ENCODE data around the gene PSMC5. TPM values are rescaled to one million over a fixed set of nuclear protein-coding genes. Genes with fewer than 3 reads are reported as not detected.

Gene PSMC5
- total and polyA plus RNA-seq, 9 of the 15 experiments (the other 6 are each of a cell fraction or from before 2014, with no cell fraction given) = 89.2 to 393 (median 161) TPM

GRCh38 chr17:63832455-63832854 is 5.2 kb downstream of the PSMC5 start:
- TSS peak; percentile 37 for BruUV-seq (replicated peaks)
- no peak for ATAC-seq
- Histone ChIP-seq H3K9me3 (replicated peaks; ENCODE audit: control insufficient read depth, insufficient read depth, low read depth, low read length) (no peaks in the 10 kb centered on the region), H3K79me2 (ENCODE audit: control insufficient read depth, insufficient read depth, low read length) (peaks cover 32% of the 10 kb centered on the region), H3K36me3 (ENCODE audit: control insufficient read depth, insufficient read depth, low read length) (peaks cover 93% of the 10 kb centered on the region), H3K4me2 (ENCODE audit: insufficient read depth, low read length) (no peak overlapping the region), H4K20me1 (replicated peaks; ENCODE audit: control insufficient read depth, insufficient read depth, low read length) (no peaks in the 10 kb centered on the region), H3K9ac (ENCODE audit: insufficient read depth in 1 of 2, low read depth in 2 of 2, low read length in 2 of 2) (no peak overlapping the region), H3K27me3 (ENCODE audit: control insufficient read depth in 2 of 2, insufficient read depth in 2 of 2, low read length in 2 of 2) (no peaks in the 10 kb centered on the region), H3K27ac (ENCODE audit: extremely low read depth, low read depth, low read length) (no peak overlapping the region; the same call in 2 of the 3 replicates), H3K4me3 (no peak overlapping the region), H3K9me1 (ENCODE audit: control insufficient read depth, insufficient read depth, low read length) (no peaks in the 10 kb centered on the region), H3K4me1 (replicated peaks in 1 of 2; ENCODE audit: control insufficient read depth in 2 of 2, insufficient read depth in 2 of 2, low read length in 2 of 2) (peaks cover 11 to 12% of the 10 kb centered on the region in 2 experiments; a peak in 4 of 5 replicates), H2AFZ (ENCODE audit: low read depth, low read length) (no peak overlapping the region)
- 92% methylated on average over 2 of the region's 2 CpGs for WGBS (ENCODE audit: insufficient coverage, low coverage, missing lambda C conversion rate)
- in situ Hi-C loops (cut with MboI) = loop anchor here (25.0 kb wide), 1 partner anchor 395 kb away; the partner anchor contains the start of gene CYB561
- DNase-seq (ENCODE audit: extremely low read depth in 1 of 4, low spot score in 3 of 4) = no peak
- ChIA-PET POLR2A (interaction anchor here (0.7 to 1.3 kb wide), 6 partner anchors 9 to 62 kb away, joined by 3 to 8 read pairs (median 4); partner anchors contain the start of genes CCDC47 and SMARCD2), CTCF (ENCODE audit: low intra/inter-chr PET ratio) (no interaction called here)
- TF ChIP-seq HES1 (IDR thresholded peaks at IDR 0.05; ENCODE audit: low read depth) = no peak
- peak; percentile 18; the same call in 1 of the 2 replicates for TF ChIP-seq SUPT5H (IDR thresholded peaks at IDR 0.05)
- no peak for TF ChIP-seq CBFA2T3 (IDR thresholded peaks at IDR 0.05)
- no peak for TF ChIP-seq NFE2 (IDR thresholded peaks at IDR 0.05; ENCODE audit: low read depth)
- no peak for TF ChIP-seq SRSF9 (IDR thresholded peaks at IDR 0.05; ENCODE audit: borderline replicate concordance, low read depth, low read length)
- TF ChIP-seq ZNF354B (CRISPR knock-in tag; IDR thresholded peaks at IDR 0.05) = no peak
- TF ChIP-seq RBFOX2 (IDR thresholded peaks at IDR 0.05; ENCODE audit: low read depth, low read length) = peak; percentile 14; the same call in 1 of the 2 replicates
- TF ChIP-seq ZBTB2 (IDR thresholded peaks at IDR 0.05) = no peak
- TF ChIP-seq SREBF2 (CRISPR knock-in tag; IDR thresholded peaks at IDR 0.05) = no peak
- TF ChIP-seq ZNF778 (CRISPR knock-in tag; IDR thresholded peaks at IDR 0.05) = no peak
- no peak for FAIRE-seq
- intact Hi-C loops (cut with micrococcal nuclease) = loop anchor here (10.0 kb wide), 1 partner anchor 138 kb away; no protein-coding TSS in a partner anchor

Measured in K562 (cell line).